GM21723 (cell line): Measurements from ENCODE around the gene IDI2.
A peak's percentile ranks its signal among the peaks of the same experiment; 100 is the strongest.
"Not testable (repeated sequence)": the region's sequence is repeated elsewhere in the genome, so short reads cannot be mapped to it uniquely, and the experiment has no call there.

Experiments used
- ATAC-seq: cut with Tn5 transposase; IDR thresholded peaks from one replicate; pipeline ENCODE4 v1.9.1; 2021; ENCODE audit warnings: mild to moderate bottlenecking, moderate library complexity; ENCODE audit not compliant: unreplicated experiment

The IDI2 gene

GRCh38 chr10:1025683-1026082 lies at the start of gene IDI2:
IDI2 (minus strand) TSS chr10:1025859; CDS start chr10:1024723, 1,136 bp downstream.
- no peak for ATAC-seq

- ATAC-seq: no peak
These were observed 49.2 kb upstream of the IDI2 start for GRCh38 chr10:1074748-1075308.

GRCh38 chr10:1074052-1074747 lies 48.5 kb upstream of the IDI2 start:
- no peak for ATAC-seq

DNA sequence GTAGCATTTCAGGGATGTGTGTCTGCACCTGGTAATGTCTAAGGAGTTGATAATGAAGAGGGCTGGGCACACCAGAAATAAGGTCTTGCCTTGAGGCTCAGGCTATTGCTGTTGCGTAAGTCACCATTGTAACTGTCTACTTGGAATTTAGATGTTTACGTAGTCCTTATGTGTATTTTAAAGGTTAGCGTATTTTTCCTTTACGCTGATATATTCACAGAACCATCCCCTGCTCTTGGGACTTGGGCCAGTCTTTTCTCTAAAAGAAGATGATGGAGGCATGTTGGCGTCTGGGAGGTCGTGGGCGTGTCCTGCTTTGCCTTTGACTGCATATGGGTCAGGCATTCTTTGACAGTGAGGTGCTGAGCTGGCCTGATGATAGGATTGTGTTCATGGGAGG lies 45.3 kb upstream of the IDI2 start:
- no peak for ATAC-seq

DNA sequence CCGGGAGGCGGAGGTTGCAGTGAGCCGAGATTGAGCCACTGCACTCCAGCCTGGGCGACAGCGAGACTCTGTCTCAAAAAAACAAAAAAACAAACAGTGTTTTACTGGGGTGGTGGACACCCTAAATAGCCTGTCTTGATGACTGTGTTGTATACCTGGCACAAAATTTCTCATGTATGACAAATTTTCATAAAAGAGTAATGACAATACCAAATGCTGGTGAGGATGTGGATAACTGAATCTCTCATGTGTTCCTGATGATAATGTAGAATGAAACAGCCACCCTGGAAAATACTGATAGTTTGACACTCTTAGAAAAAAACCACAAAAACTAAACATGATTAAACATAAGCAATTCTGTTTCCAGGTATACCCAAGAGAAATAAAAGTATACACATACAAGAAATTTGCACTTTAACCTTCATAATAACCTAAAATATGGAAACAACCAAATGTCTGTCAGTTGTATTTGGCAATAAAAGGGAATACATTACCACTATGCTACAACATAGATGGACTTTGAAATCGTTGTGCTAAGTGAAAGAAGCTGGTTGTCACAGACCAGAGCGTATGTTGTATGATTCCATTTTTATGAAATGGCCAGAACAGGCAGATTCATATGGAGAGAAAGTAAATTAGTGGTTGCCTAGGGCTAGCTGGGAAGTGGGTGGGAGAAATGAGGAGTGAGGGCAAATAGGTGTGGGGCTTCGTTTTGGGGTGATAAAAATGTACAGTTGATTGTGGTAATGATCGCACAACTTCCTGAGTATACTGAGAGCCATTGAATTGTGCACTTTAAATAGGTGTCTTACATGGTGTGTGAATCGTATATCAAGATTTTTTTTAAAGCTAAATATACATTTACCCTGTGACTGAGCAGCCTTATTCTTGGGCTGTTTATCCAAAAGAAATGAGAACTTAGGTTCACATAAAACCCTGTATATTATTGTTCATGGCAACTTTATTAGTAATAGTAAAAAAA lies 43.0 kb upstream of the IDI2 start:
- no peak for ATAC-seq

DNA sequence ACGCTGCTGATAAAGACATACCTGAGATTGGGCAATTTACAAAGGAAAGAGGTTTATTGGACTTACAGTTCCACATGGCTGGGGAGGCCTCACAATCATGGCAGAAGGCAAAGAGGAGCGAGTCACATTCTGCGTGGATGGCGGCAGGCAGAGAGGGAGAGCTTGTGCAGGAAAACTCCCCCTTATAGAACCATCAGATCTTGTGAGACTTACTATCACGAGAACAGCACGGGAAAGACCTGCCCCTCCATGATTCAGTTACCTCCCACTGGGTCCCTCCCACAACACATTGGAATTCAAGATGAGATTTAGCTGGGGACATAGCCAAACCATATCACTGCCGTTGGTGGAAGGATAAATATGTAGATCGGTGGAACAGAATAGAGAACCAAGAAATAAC lies 41.1 kb upstream of the IDI2 start:
- ATAC-seq: not testable (repeated sequence)

DNA sequence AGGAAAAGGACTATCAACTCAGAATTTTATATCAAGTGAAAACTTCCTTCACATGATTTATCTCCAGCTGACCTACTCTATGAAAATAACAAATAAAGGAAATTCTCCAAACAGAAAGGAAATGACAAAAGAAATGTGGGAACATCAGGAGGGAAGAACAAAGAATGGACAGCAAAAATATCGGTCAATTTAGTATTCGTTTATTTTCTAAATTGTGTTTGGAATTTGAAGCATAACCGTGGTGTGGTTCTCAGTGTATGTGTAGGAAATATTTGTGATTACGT lies 39.2 kb upstream of the IDI2 start:
- ATAC-seq: no peak

- ATAC-seq: no peak
These were observed 37.7 kb upstream of the IDI2 start for GRCh38 chr10:1063232-1063865.

GRCh38 chr10:1061930-1062774 lies 36.5 kb upstream of the IDI2 start:
- no peak for ATAC-seq

GRCh38 chr10:1059902-1060301 lies 34.2 kb upstream of the IDI2 start:
- ATAC-seq: no peak

- ATAC-seq: no peak
These were observed 32.4 kb upstream of the IDI2 start for GRCh38 chr10:1058017-1058416.

- peak; percentile 29 for ATAC-seq
These were observed 31.5 kb upstream of the IDI2 start for GRCh38 chr10:1057106-1057657.

- peak; percentile 93 for ATAC-seq
These were observed 30.9 kb upstream of the IDI2 start, which contains the start of gene WDR37 for GRCh38 chr10:1056326-1057105. WDR37 (plus strand) TSS chr10:1056385; CDS start chr10:1072156, 15,771 bp downstream.

GRCh38 chr10:1054684-1055083 lies 29.0 kb upstream of the IDI2 start:
- ATAC-seq: no peak

DNA sequence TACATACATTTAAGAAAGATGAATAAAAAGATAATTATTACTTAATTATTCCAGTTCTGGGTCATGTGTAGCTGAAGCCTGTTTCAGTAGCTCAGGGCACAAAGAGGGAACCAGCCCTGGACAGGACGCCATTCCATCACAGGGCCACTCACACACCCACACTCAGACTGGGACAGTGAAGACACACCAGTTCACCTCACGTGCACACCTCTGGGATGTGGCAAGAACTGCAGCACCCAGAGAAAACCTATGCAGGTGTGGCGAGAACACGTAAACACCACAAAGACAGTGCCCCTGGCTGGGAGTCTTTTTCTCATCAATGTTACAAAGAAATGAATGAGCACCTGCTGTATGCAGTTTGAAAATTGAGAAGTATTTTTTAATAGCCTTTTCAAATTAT lies 24.9 kb upstream of the IDI2 start:
- no peak for ATAC-seq

- ATAC-seq: no peak
These were observed 24.5 kb upstream of the IDI2 start for GRCh38 chr10:1050145-1050544.

GRCh38 chr10:1049425-1049958 lies 23.8 kb upstream of the IDI2 start:
- no peak for ATAC-seq

DNA sequence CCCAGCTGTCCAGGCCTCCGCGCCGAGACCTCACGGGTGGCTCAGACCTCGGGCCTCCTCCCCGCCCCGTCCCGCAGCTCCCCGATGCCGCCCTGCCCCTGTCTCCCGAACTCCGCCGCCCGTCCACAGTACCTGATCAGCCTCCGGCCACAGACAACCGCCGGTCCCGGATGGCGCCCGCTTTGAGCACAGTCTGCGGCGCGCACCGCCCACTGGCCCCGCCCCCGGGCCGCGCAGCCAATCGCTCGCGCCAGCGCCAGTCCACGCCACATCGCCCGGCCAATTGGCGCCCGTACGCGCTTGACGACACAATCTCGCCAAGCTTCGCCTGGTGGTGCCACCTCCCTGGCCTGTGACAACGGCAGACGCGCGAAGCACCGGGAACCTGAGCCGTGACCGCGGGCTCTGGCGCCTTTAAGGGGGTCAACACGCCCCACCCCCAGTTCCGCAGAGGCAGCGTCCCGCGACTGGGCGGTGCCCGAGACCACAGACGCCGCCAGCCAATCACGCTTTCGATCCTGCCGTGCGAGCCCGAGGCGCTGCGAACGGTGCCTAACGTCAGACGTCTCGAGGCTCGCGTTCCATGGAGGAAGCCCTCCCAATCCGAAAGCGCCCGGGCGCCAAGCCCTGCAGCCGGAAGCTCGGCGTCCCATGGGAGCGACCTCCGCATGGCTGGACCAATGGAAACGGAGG lies 23.2 kb upstream of the IDI2 start, which contains the start of gene IDI1:
Gene IDI1, minus strand, starts transcription at position 388 of the 693 bp plus-strand sequence. Its CDS starts 116 bp downstream, at position 272.
- ATAC-seq: peak; percentile 82
